KMS-11 (cell line): ENCODE results near the gene IRF6.

Experiments
- H2AFZ ChIP-seq: fragments of 200-600 bp; sonication (generic); 2 replicates; pipeline ENCODE4 v1.6.1; 2016; ENCODE audit warnings: antibody characterized with exemption, mixed run types, low read depth
- H3K27ac ChIP-seq: fragments of 200-600 bp; sonication (generic); 2 replicates; pipeline ENCODE4 v1.6.1; 2016; ENCODE audit warnings: mild to moderate bottlenecking, mixed run types
- H3K27me3 ChIP-seq: fragments of 200-600 bp; sonication (generic); 2 replicates; pipeline ENCODE4 v1.6.1; 2017; ENCODE audit warnings: mild to moderate bottlenecking, low read depth, mixed run types, moderate library complexity; ENCODE audit not compliant: insufficient read depth
- H3K36me3 ChIP-seq: fragments of 200-600 bp; sonication (generic); 2 replicates; pipeline ENCODE4 v1.6.1; 2017; ENCODE audit warnings: mild to moderate bottlenecking, mixed run types; ENCODE audit not compliant: insufficient read depth
- H3K4me1 ChIP-seq: fragments of 200-600 bp; sonication (generic); 2 replicates; pipeline ENCODE4 v1.6.1; 2016; ENCODE audit warnings: mild to moderate bottlenecking, low read depth, mixed run types; ENCODE audit not compliant: poor library complexity, severe bottlenecking
- H3K4me2 ChIP-seq: fragments of 200-600 bp; sonication (generic); 2 replicates; pipeline ENCODE4 v1.7.0; 2016; ENCODE audit warnings: mild to moderate bottlenecking, mixed run types
- H3K4me3 ChIP-seq: fragments of 200-600 bp; sonication (generic); IDR thresholded peaks from 2 replicates; pipeline ENCODE4 v1.6.1; 2017; ENCODE audit warnings: low read depth, low read length, mixed read lengths; ENCODE audit not compliant: insufficient read depth
- H3K79me2 ChIP-seq: fragments of 200-600 bp; sonication (generic); 2 replicates; pipeline ENCODE4 v1.6.1; 2016; ENCODE audit warnings: low read depth, mixed run types; ENCODE audit not compliant: insufficient read depth
- H3K9ac ChIP-seq: fragments of 200-600 bp; sonication (generic); 2 replicates; pipeline ENCODE4 v1.6.1; 2016; ENCODE audit warnings: mild to moderate bottlenecking, mixed run types
- H4K20me1 ChIP-seq: fragments of 200-600 bp; sonication (generic); 2 replicates; pipeline ENCODE4 v1.6.1; 2016; ENCODE audit warnings: mild to moderate bottlenecking, mixed run types; ENCODE audit not compliant: insufficient read depth
- TF ChIP-seq, protein P1 (sequence below): fragments of 200-600 bp; sonication (generic); conservative IDR thresholded peaks from 2 replicates; pipeline ENCODE4 v1.6.1; 2017; ENCODE audit warnings: low read depth, mild to moderate bottlenecking, antibody characterized with exemption, low read length, moderate library complexity, mixed read lengths

Gene IRF6

GRCh38 chr1:209766051-209766450 is 39.9 kb downstream of the IRF6 start:
- H3K9ac ChIP-seq, result no peak overlapping the region
- H3K27me3 ChIP-seq, result no peaks in the 10 kb centered on the region
- peaks cover 10% of the 10 kb centered on the region for H3K79me2 ChIP-seq
- no peaks in the 10 kb centered on the region for H4K20me1 ChIP-seq
- no peaks in the 10 kb centered on the region for H3K36me3 ChIP-seq
- no peak overlapping the region for H2AFZ ChIP-seq
- H3K27ac ChIP-seq, result no peak overlapping the region
- H3K4me3 ChIP-seq, result no peak overlapping the region
- peak overlapping the region; percentile 74; the same call in 1 of the 2 replicates for H3K4me2 ChIP-seq
- peaks cover 39% of the 10 kb centered on the region for H3K4me1 ChIP-seq
- TF ChIP-seq, protein P1, sequence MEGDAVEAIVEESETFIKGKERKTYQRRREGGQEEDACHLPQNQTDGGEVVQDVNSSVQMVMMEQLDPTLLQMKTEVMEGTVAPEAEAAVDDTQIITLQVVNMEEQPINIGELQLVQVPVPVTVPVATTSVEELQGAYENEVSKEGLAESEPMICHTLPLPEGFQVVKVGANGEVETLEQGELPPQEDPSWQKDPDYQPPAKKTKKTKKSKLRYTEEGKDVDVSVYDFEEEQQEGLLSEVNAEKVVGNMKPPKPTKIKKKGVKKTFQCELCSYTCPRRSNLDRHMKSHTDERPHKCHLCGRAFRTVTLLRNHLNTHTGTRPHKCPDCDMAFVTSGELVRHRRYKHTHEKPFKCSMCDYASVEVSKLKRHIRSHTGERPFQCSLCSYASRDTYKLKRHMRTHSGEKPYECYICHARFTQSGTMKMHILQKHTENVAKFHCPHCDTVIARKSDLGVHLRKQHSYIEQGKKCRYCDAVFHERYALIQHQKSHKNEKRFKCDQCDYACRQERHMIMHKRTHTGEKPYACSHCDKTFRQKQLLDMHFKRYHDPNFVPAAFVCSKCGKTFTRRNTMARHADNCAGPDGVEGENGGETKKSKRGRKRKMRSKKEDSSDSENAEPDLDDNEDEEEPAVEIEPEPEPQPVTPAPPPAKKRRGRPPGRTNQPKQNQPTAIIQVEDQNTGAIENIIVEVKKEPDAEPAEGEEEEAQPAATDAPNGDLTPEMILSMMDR, result no peak

GRCh38 chr1:209761011-209761635 is 44.8 kb downstream of the IRF6 start:
- Histone ChIP-seq H4K20me1 (no peaks in the 10 kb centered on the region), H3K9ac (no peak overlapping the region), H3K27me3 (no peaks in the 10 kb centered on the region), H3K79me2 (no peaks in the 10 kb centered on the region), H3K4me3 (no peak overlapping the region), H3K36me3 (no peaks in the 10 kb centered on the region), H3K4me2 (no peak overlapping the region), H3K4me1 (peaks cover 36% of the 10 kb centered on the region), H3K27ac (no peak overlapping the region), H2AFZ (no peak overlapping the region)
- TF ChIP-seq, protein P1, result no peak

GRCh38 chr1:209759829-209760359 is 46.0 kb downstream of the IRF6 start:
- TF ChIP-seq, protein P1, result no peak
- H3K4me1 ChIP-seq, result peaks cover 39% of the 10 kb centered on the region

GRCh38 chr1:209758400-209758799 is 47.5 kb downstream of the IRF6 start:
- no peak overlapping the region for H3K4me3 ChIP-seq
- H3K4me2 ChIP-seq, result no peak overlapping the region
- peaks cover 53% of the 10 kb centered on the region for H3K4me1 ChIP-seq
- H3K36me3 ChIP-seq, result no peaks in the 10 kb centered on the region
- no peaks in the 10 kb centered on the region for H3K27me3 ChIP-seq
- no peak overlapping the region for H2AFZ ChIP-seq
- TF ChIP-seq, protein P1, result no peak
- no peaks in the 10 kb centered on the region for H3K79me2 ChIP-seq
- no peak overlapping the region for H3K27ac ChIP-seq
- H4K20me1 ChIP-seq, result no peaks in the 10 kb centered on the region
- no peak overlapping the region for H3K9ac ChIP-seq

More at GRCh38 chr1:209759829-209760359, 46.0 kb downstream of the IRF6 start:
- Histone ChIP-seq H3K36me3 (no peaks in the 10 kb centered on the region), H2AFZ (no peak overlapping the region), H3K79me2 (no peaks in the 10 kb centered on the region), H3K9ac (no peak overlapping the region), H3K27ac (no peak overlapping the region), H4K20me1 (no peaks in the 10 kb centered on the region), H3K27me3 (no peaks in the 10 kb centered on the region), H3K4me2 (no peak overlapping the region), H3K4me3 (no peak overlapping the region)
